ENCODE data around the gene SLC9A1.

SLC9A1 gene

GRCh38 chr1:27150183-27150582 lies 4.7 kb downstream of the SLC9A1 start:
- no peak for DNase-seq

- no peak for DNase-seq
Observed at GRCh38 chr1:27149762-27150113, 5.2 kb downstream of the SLC9A1 start.

- no peak for DNase-seq
Observed at GRCh38 chr1:27149084-27149761, 5.7 kb downstream of the SLC9A1 start.

- no peak for DNase-seq
Observed at GRCh38 chr1:27148591-27148990, 6.3 kb downstream of the SLC9A1 start.

- no peak for DNase-seq
Observed at GRCh38 chr1:27147842-27148518, 6.9 kb downstream of the SLC9A1 start.

GRCh38 chr1:27145934-27146354 lies 9.0 kb downstream of the SLC9A1 start:
- no peak for DNase-seq

GRCh38 chr1:27144920-27145661 lies 9.8 kb downstream of the SLC9A1 start:
- no peak for DNase-seq

GRCh38 chr1:27144049-27144748 lies 10.7 kb downstream of the SLC9A1 start:
- DNase-seq = no peak

- DNase-seq = no peak
Observed at GRCh38 chr1:27143401-27143800, 11.5 kb downstream of the SLC9A1 start.

GRCh38 chr1:27142464-27142863 lies 12.5 kb downstream of the SLC9A1 start:
- peak; percentile 13 for DNase-seq

GRCh38 chr1:27141266-27142003 lies 13.5 kb downstream of the SLC9A1 start:
- DNase-seq = no peak

GRCh38 chr1:27139980-27140379 lies 14.9 kb downstream of the SLC9A1 start:
- DNase-seq = no peak

GRCh38 chr1:27138927-27139326 lies 16.0 kb downstream of the SLC9A1 start:
- DNase-seq = no peak

GRCh38 chr1:27138368-27138767 lies 16.6 kb downstream of the SLC9A1 start:
- DNase-seq = no peak

GRCh38 chr1:27137544-27138075 lies 17.3 kb downstream of the SLC9A1 start:
- peak; percentile 10 for DNase-seq

- DNase-seq = peak; percentile 75
Observed at GRCh38 chr1:27136998-27137542, 17.9 kb downstream of the SLC9A1 start.

GRCh38 chr1:27136236-27136551 lies 18.7 kb downstream of the SLC9A1 start:
- peak; percentile 52 for DNase-seq

- DNase-seq = no peak
Observed at GRCh38 chr1:27135541-27136235, 19.2 kb downstream of the SLC9A1 start.

- DNase-seq = peak; percentile 8
Observed at GRCh38 chr1:27133991-27134390, 20.9 kb downstream of the SLC9A1 start.

GRCh38 chr1:27133158-27133557 lies 21.8 kb downstream of the SLC9A1 start:
- DNase-seq = no peak

- no peak for DNase-seq
Observed at GRCh38 chr1:27132624-27133023, 22.3 kb downstream of the SLC9A1 start.

GRCh38 chr1:27132147-27132546 lies 22.8 kb downstream of the SLC9A1 start:
- no peak for DNase-seq
